H9 (cell line): ENCODE results near the gene CREB5. TPM values are rescaled to one million over a fixed set of nuclear protein-coding genes. Genes with fewer than 3 reads are reported as not detected.

Experiments
- DNase-seq: peaks from one replicate; pipeline ENCODE4 v3.0.0-alpha.2; 2017
- H2AFZ ChIP-seq: one replicate; pipeline ENCODE4 v1.6.1; 2013; ENCODE audit warnings: mild to moderate bottlenecking, low read length, control low read depth, moderate library complexity
- H2AK5ac ChIP-seq: 2 replicates; pipeline ENCODE4 v1.6.1; 2013; ENCODE audit warnings: low read length, control low read depth, mixed read lengths; ENCODE audit not compliant: insufficient read length
- H2BK120ac ChIP-seq: one replicate; pipeline ENCODE4 v1.6.1; 2013; ENCODE audit warnings: low read depth, mild to moderate bottlenecking, low read length, control low read depth, inconsistent platforms; ENCODE audit not compliant: poor library complexity, severe bottlenecking
- H2BK12ac ChIP-seq: 2 replicates; pipeline ENCODE4 v1.6.1; 2013; ENCODE audit warnings: low read length, control low read depth, mixed read lengths, low read depth; ENCODE audit not compliant: insufficient read length
- H2BK15ac ChIP-seq: 2 replicates; pipeline ENCODE4 v1.6.1; 2013; ENCODE audit warnings: low read depth, low read length, control low read depth
- H2BK20ac ChIP-seq: one replicate; pipeline ENCODE4 v1.6.1; 2013; ENCODE audit warnings: low read depth, mild to moderate bottlenecking, low read length, control low read depth, inconsistent platforms; ENCODE audit not compliant: poor library complexity, severe bottlenecking
- H2BK5ac ChIP-seq: 2 replicates; pipeline ENCODE4 v1.6.1; 2013; ENCODE audit warnings: low read length, control low read depth, mixed read lengths; ENCODE audit not compliant: insufficient read length
- H3K14ac ChIP-seq: 2 replicates; pipeline ENCODE4 v1.6.1; 2013; ENCODE audit warnings: low read length, control low read depth; ENCODE audit not compliant: insufficient read depth
- H3K18ac ChIP-seq: 2 replicates; pipeline ENCODE4 v1.6.1; 2013; ENCODE audit warnings: low read depth, mild to moderate bottlenecking, mixed read lengths, low read length, control low read depth; ENCODE audit not compliant: insufficient read length
- H3K23ac ChIP-seq: 2 replicates; pipeline ENCODE4 v1.6.1; 2013; ENCODE audit warnings: low read length, control low read depth, mixed read lengths, low read depth; ENCODE audit not compliant: insufficient read length
- H3K23me2 ChIP-seq: 2 replicates; pipeline ENCODE4 v1.6.1; 2013; ENCODE audit warnings: low read depth, mild to moderate bottlenecking, mixed read lengths, low read length, control low read depth; ENCODE audit not compliant: insufficient read length, poor library complexity, severe bottlenecking
- H3K27ac ChIP-seq: 2 replicates; pipeline ENCODE4 v1.5.1; 2013; ENCODE audit warnings: low read length, control low read depth, mixed read lengths, low read depth; ENCODE audit not compliant: insufficient read length
- H3K27me3 ChIP-seq: 2 replicates; pipeline ENCODE4 v1.6.1; 2013; ENCODE audit warnings: low read length, control low read depth, inconsistent platforms; ENCODE audit not compliant: insufficient read depth
- H3K4ac ChIP-seq: 2 replicates; pipeline ENCODE4 v1.6.1; 2013; ENCODE audit warnings: low read depth, mild to moderate bottlenecking, control low read depth, inconsistent platforms, low read length, moderate library complexity
- H3K4me1 ChIP-seq: 2 replicates; pipeline ENCODE4 v1.6.1; 2013; ENCODE audit warnings: low read length, control low read depth, inconsistent platforms; ENCODE audit not compliant: insufficient read depth
- H3K4me2 ChIP-seq: 2 replicates; pipeline ENCODE4 v1.6.1; 2013; ENCODE audit warnings: low read length, control low read depth, mixed read lengths; ENCODE audit not compliant: insufficient read length, insufficient read depth
- H3K56ac ChIP-seq: 2 replicates; pipeline ENCODE4 v1.6.1; 2013; ENCODE audit warnings: low read depth, mild to moderate bottlenecking, mixed read lengths, low read length, control low read depth; ENCODE audit not compliant: insufficient read length
- H3K79me1 ChIP-seq: 2 replicates; pipeline ENCODE4 v1.6.1; 2013; ENCODE audit warnings: low read depth, mild to moderate bottlenecking, moderate library complexity, low read length, control low read depth, inconsistent platforms; ENCODE audit not compliant: insufficient read depth, poor library complexity, severe bottlenecking
- H3K79me2 ChIP-seq: 2 replicates; pipeline ENCODE4 v1.6.1; 2013; ENCODE audit warnings: low read length, control low read depth, inconsistent platforms; ENCODE audit not compliant: insufficient read depth
- H3K9ac ChIP-seq: 2 replicates; pipeline ENCODE4 v1.6.1; 2013; ENCODE audit warnings: low read length, control low read depth, mixed read lengths; ENCODE audit not compliant: insufficient read length; ENCODE audit errors: extremely low read depth
- H3K9me3 ChIP-seq: one replicate; pipeline ENCODE4 v1.6.1; 2013; ENCODE audit warnings: low read depth, low read length, inconsistent platforms; ENCODE audit not compliant: control insufficient read depth
- H3T11ph ChIP-seq: one replicate; pipeline ENCODE4 v1.6.1; 2013; ENCODE audit warnings: mild to moderate bottlenecking, low read length, control low read depth, inconsistent platforms
- H4K20me1 ChIP-seq: one replicate; pipeline ENCODE4 v1.6.1; 2013; ENCODE audit not compliant: control insufficient read depth, insufficient read length, insufficient read depth
- H4K5ac ChIP-seq: 2 replicates; pipeline ENCODE4 v1.6.1; 2013; ENCODE audit warnings: low read depth, mild to moderate bottlenecking, mixed read lengths, low read length, control low read depth; ENCODE audit not compliant: insufficient read length
- H4K8ac ChIP-seq: replicated peaks from 2 replicates; pipeline ENCODE4 v1.6.1; 2013; ENCODE audit warnings: low read length, control low read depth, mixed read lengths, low read depth; ENCODE audit not compliant: insufficient read length
- H4K91ac ChIP-seq: 2 replicates; pipeline ENCODE4 v1.6.1; 2013; ENCODE audit warnings: low read depth, mild to moderate bottlenecking, moderate library complexity, mixed read lengths, low read length, control low read depth; ENCODE audit not compliant: insufficient read length
- H3K27ac Mint-ChIP-seq, 3 experiments: 2 replicates in 2 of 3; 3 replicates in 1 of 3; pipeline ENCODE4 v1.8.0; 2020 to 2021; ENCODE audit warnings: mixed read lengths in 3 of 3, mild to moderate bottlenecking in 1 of 3, moderate library complexity in 1 of 3
- H3K27me3 Mint-ChIP-seq: 2 replicates; pipeline ENCODE4 v1.8.0; 2021; ENCODE audit warnings: low read depth, mild to moderate bottlenecking, moderate library complexity, mixed read lengths
- H3K36me3 Mint-ChIP-seq, 3 experiments: 2 replicates in 2 of 3; 3 replicates in 1 of 3; pipeline ENCODE4 v1.8.0; 2020 to 2021; ENCODE audit warnings: low read depth in 3 of 3, mixed read lengths in 3 of 3; ENCODE audit not compliant: insufficient read depth in 1 of 3
- H3K4me1 Mint-ChIP-seq, 2 experiments: 2 replicates each; pipeline ENCODE4 v1.8.0; 2020; ENCODE audit warnings: mixed read lengths in 2 of 2
- H3K4me3 Mint-ChIP-seq, 2 experiments: 2 replicates in 1 of 2; 3 replicates in 1 of 2; pipeline ENCODE4 v1.8.0; 2020 to 2021; ENCODE audit warnings: mild to moderate bottlenecking in 2 of 2, mixed read lengths in 2 of 2, moderate library complexity in 1 of 2
- H3K9me3 Mint-ChIP-seq, 2 experiments: 2 replicates in 1 of 2; 3 replicates in 1 of 2; pipeline ENCODE4 v1.8.0; 2020; ENCODE audit warnings: mild to moderate bottlenecking in 2 of 2, mixed read lengths in 2 of 2, moderate library complexity in 1 of 2
- WGBS: extraction: QIAGEN DNeasy Blood & Tissue Kit; methylation state at CpG from one replicate; pipeline ENCODE4 v1.1.7; 2013; ENCODE audit warnings: missing lambda C conversion rate, low lambda C conversion rate, mixed read lengths; ENCODE audit not compliant: insufficient read length; ENCODE audit errors: extremely low coverage; 5-methylcytosine and 5-hydroxymethylcytosine counted together
- total RNA-seq: library from RNA; stranded (reverse); gene quantifications from 2 replicates; pipeline ENCODE4 v1.2.1, GENCODE V29; 2021
- TF ChIP-seq, protein P1 (sequence below): fragments of 200-600 bp; sonication (generic); conservative IDR thresholded peaks from 3 replicates; pipeline ENCODE4 v1.8.0; 2021; ENCODE audit warnings: antibody characterized with exemption, mild to moderate bottlenecking

CREB5 gene
- total RNA-seq, 1 experiment from 2014 or later, result 4.0 TPM

DNA sequence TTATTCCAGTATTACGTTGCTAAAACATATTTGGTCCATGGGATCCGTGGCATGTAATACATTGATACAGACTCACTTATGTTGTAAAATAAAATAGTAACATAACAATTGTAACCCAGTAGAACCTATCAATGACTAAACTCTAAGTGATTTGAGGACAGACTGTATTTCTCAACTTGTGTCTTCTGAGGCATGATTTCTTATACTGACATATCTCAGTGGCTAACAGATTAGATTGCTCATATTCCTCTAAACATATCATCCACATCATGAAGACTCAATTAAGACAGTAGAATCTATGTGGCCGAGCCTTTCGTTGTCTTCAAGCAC lies 72.3 kb downstream of the CREB5 start:
- TF ChIP-seq, protein P1, sequence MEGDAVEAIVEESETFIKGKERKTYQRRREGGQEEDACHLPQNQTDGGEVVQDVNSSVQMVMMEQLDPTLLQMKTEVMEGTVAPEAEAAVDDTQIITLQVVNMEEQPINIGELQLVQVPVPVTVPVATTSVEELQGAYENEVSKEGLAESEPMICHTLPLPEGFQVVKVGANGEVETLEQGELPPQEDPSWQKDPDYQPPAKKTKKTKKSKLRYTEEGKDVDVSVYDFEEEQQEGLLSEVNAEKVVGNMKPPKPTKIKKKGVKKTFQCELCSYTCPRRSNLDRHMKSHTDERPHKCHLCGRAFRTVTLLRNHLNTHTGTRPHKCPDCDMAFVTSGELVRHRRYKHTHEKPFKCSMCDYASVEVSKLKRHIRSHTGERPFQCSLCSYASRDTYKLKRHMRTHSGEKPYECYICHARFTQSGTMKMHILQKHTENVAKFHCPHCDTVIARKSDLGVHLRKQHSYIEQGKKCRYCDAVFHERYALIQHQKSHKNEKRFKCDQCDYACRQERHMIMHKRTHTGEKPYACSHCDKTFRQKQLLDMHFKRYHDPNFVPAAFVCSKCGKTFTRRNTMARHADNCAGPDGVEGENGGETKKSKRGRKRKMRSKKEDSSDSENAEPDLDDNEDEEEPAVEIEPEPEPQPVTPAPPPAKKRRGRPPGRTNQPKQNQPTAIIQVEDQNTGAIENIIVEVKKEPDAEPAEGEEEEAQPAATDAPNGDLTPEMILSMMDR, result no peak
- H3K4me2 ChIP-seq, result no peak overlapping the region
- H3K14ac ChIP-seq, result no peak overlapping the region
- Mint-ChIP-seq H3K4me1 (peaks cover 64 to 69% of the 10 kb centered on the region in 2 experiments), H3K4me3 (no peak overlapping the region), H3K36me3 (0 out of 7 replicates have a peak, but pooled peaks cover 0 to 1% (median 0%) of the 10 kb centered on the region in 3 experiments), H3K27ac (no peak overlapping the region), H3K9me3 (peaks cover 0 to 2% of the 10 kb centered on the region in 2 experiments; a peak in 1 of 5 replicates), H3K27me3 (no peaks in the 10 kb centered on the region)
- no peak overlapping the region for H4K8ac ChIP-seq
- no peaks in the 10 kb centered on the region for H3K79me2 ChIP-seq
- no peaks in the 10 kb centered on the region for H3K27me3 ChIP-seq
- H3K4me1 ChIP-seq, result peaks cover 25% of the 10 kb centered on the region; the same call in 1 of the 2 replicates
- no peak overlapping the region for H3K18ac ChIP-seq
- no peak overlapping the region for H2BK120ac ChIP-seq
- H2AFZ ChIP-seq, result no peak overlapping the region
- no peak overlapping the region for H3K56ac ChIP-seq
- no CpG with 5 or more reads among the region's 4 CpGs for whole genome bisulfite sequencing
- H2AK5ac ChIP-seq, result no peak overlapping the region
- H3K9me3 ChIP-seq, result no peaks in the 10 kb centered on the region
- H3K79me1 ChIP-seq, result no peaks in the 10 kb centered on the region
- H3K9ac ChIP-seq, result no peak overlapping the region
- no peak overlapping the region for H3T11ph ChIP-seq
- no peak overlapping the region for H4K5ac ChIP-seq
- no peaks in the 10 kb centered on the region for H3K23me2 ChIP-seq
- no peak for DNase-seq
- no peaks in the 10 kb centered on the region for H4K20me1 ChIP-seq
- no peak overlapping the region for H2BK15ac ChIP-seq
- no peak overlapping the region for H3K23ac ChIP-seq
- no peak overlapping the region for H3K27ac ChIP-seq
- no peak overlapping the region for H2BK5ac ChIP-seq
- no peak overlapping the region for H2BK20ac ChIP-seq
- no peak overlapping the region for H4K91ac ChIP-seq
- H2BK12ac ChIP-seq, result no peak overlapping the region
- no peak overlapping the region for H3K4ac ChIP-seq
